ENCODE data around the gene ENPP1.
"Not testable (repeated sequence)": the region's sequence is repeated elsewhere in the genome, so short reads cannot be mapped to it uniquely, and the experiment has no call there.

Gene ENPP1

DNA sequence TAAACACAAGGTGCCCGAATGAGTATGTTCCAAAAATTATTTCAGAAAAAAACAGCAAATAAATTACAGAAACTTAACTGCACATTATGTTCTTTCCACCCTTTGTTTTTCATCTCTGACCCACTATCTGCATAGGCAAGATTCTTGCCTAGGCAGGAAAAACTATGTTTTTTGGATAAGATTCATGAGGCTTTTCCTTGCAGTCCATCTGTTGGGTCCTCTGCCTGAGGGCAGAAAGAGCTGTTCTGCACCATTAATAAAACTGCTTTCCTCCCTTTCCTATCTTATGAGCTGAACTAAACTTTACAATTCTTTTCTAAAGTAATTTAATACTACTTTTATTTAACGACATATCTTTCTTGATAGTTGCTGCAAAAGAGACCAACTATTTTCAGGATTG, 21.1 kb downstream of the ENPP1 start:
- no peak for DNase-seq (ENCODE audit: low read depth in 2 of 2)

- DNase-seq (ENCODE audit: low read depth in 2 of 2) = no peak
These were observed 23.6 kb downstream of the ENPP1 start for GRCh38 chr6:131831392-131831791.

GRCh38 chr6:131831886-131832285, 24.1 kb downstream of the ENPP1 start:
- DNase-seq (ENCODE audit: low read depth in 2 of 2) = no peak

GRCh38 chr6:131832363-131832762, 24.5 kb downstream of the ENPP1 start:
- DNase-seq (ENCODE audit: low read depth in 2 of 2) = no peak

GRCh38 chr6:131838051-131838450, 30.2 kb downstream of the ENPP1 start:
- DNase-seq (ENCODE audit: low read depth in 2 of 2) = no peak

- DNase-seq (ENCODE audit: low read depth in 2 of 2) = no peak
These were observed 31.6 kb downstream of the ENPP1 start for GRCh38 chr6:131839388-131839787.

GRCh38 chr6:131840441-131840840, 32.6 kb downstream of the ENPP1 start:
- DNase-seq (ENCODE audit: low read depth in 2 of 2) = no peak

DNA sequence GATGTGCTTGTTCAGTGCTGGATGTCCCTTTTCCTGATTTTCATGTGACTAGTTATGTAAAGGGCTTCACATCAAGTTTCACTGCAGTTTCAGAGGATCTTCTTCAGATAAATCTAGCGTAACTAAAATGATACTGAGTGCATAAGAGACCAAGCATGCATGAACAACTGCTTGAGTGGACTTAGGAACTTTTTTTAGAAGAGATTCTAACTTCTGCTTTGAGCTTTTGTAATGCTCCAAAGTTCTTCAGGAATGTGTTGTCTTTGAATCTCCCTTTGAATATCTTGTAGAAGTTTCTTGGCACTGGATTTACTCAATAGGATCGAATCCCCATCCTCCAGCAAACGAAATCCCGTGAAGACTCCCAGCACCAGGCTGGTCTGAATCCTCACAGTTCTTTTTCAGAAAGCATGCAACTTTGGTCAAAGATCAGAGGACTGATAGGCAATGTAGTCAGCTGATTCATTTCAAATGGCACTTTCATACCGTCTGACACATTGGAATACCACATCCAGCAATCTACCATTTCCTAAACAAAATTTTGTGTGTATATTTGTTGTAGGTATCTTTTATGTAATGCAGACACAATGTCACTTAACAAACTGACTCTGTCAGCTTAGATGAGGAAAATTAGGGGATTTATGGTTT, 33.2 kb downstream of the ENPP1 start:
- DNase-seq (ENCODE audit: low read depth in 2 of 2) = no peak

DNA sequence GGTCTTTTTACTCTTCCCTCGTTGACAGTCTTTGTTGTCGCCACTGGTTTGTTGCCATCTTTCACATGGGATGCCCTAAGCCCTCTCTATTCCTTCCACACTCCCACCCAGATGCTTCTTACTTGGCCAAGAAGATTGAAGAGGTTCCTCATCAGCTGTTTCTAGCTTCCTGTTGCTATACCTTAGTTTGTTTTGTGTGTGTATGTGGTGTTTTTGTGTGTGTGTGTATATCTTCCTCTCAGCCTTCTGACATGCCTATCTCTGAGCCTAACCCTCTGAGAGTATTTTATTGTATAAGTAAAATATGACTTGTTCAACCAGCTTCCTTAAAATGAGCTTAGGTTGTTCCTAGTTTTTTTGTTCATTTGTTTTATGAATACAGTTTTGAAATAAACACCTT, 35.9 kb downstream of the ENPP1 start:
- no peak for DNase-seq (ENCODE audit: low read depth in 2 of 2)

DNA sequence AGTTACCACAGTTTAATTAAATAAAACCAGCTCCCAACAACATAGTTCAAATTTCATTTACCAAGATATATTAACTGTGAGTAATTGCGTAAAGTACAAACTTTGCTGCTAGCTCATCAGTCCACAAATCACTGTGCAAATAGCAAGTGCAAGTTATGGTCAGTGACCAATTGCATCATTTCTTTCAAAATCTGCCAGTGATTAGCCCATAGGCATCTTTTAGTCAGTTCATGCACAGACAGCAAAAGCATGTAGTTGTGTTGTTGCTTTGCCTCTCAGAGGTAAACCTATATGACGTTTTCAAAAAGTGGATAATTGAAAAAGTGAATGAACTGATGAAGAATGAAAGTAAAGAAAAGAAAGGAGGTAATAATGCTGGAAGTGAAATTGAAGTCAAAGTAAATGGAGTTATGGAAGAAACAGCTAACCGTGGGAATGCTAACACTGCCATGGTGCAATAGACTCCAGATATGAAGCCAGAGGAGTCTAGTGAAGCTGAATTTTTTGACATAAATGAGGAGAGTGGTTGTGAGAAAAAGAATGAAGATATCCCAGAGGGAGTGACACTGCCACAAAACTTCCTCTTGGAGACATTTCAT, 36.5 kb downstream of the ENPP1 start:
- DNase-seq (ENCODE audit: low read depth in 2 of 2) = peak in 1 of 2 experiments; percentile 51

DNA sequence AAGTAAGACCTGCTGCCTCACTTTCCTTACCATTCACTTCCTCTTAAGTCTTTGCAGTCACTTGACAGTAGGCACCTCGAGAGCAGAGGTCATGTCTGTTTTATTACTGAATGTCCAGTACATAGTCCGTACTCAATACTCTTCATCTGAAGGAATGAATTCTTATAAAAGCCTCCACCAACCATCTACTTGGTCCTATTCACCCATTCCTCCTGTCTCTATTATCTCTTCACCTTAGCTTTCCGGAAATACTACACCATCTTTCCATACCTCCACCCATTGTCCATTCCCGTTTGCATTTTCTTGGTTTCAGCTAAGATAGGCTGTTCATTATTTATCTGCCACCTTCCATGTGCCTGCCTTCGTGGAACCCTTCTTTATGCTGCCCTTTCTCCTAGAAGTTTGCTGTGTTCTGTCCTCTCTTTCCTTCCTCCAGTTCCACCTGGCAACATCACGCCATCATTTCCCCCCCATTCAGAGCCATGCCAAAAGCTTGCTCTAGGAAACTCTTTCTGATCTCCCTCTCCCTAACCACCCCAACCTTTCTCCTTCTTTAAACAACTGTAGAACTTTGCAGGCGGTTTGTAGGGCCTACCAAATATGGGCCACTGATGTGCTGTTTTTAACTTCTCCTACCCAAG, 38.3 kb downstream of the ENPP1 start:
- no peak for DNase-seq (ENCODE audit: low read depth in 2 of 2)

- DNase-seq (ENCODE audit: low read depth in 2 of 2) = no peak
These were observed 39.1 kb downstream of the ENPP1 start for GRCh38 chr6:131846905-131847304.

DNA sequence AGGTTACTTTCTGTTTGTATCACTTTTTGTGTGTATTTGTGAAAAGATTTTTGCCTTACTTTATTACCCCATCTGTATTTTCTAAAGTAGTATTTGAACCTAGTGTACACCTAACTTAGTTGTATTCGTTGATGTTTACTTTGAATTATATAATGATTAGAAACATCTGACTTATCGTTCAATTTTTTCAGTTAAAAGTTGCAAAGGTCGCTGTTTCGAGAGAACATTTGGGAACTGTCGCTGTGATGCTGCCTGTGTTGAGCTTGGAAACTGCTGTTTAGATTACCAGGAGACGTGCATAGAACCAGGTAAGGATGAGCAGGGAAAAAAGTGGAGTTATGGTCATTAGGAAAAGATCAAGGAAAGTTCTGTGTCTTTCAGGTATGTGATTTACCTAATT, 42.0 kb downstream of the ENPP1 start:
- no peak for DNase-seq (ENCODE audit: low read depth in 2 of 2)

DNA sequence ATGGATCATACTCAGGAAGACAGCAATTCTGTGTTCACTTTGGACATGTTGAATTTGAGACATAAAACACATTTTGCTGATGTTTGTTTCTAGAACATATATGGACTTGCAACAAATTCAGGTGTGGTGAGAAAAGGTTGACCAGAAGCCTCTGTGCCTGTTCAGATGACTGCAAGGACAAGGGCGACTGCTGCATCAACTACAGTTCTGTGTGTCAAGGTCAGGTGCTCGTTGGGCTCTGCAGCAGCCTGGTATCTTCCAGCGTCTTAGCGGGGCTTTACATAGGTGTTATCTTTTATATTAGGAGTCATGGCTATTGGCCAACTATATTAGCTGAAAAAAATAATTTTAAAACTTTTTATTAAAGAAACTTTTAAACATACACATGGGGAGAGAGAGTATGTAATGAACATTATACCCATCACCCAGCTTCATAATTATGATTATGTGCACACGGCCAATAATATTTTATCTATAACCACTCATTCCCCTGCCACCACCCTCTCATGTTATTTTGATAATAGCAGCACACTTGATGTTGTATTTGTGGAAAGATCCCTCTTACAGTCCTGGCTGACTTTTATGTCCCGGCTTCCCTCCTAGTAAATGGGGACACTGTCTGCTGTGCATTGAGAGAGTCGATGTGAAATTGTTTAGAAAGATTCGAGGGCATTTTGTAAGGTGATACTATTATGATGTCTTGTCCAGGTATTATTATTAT, 43.4 kb downstream of the ENPP1 start:
- no peak for DNase-seq (ENCODE audit: low read depth in 2 of 2)

DNA sequence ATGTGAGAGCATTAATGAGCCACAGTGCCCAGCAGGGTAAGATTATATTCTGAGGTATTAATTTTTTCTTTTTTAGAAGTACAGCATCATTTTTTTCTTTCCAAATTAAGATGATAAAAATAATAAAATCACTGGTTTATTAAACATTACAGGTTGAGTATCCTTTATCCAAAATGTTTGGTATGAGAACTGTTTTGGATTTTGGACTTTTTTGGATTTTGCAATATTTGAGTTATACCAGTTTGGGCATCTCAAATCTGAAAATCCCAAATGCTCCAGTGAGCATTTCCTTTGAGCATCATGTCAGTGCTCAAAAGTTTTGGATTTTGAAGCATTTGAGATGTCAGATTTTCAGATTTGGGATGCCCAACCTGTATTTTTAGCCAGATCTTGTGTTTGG, 44.4 kb downstream of the ENPP1 start:
- DNase-seq (ENCODE audit: low read depth in 2 of 2) = no peak

- no peak for DNase-seq (ENCODE audit: low read depth in 2 of 2)
These were observed 47.0 kb downstream of the ENPP1 start for GRCh38 chr6:131854803-131855202.

DNA sequence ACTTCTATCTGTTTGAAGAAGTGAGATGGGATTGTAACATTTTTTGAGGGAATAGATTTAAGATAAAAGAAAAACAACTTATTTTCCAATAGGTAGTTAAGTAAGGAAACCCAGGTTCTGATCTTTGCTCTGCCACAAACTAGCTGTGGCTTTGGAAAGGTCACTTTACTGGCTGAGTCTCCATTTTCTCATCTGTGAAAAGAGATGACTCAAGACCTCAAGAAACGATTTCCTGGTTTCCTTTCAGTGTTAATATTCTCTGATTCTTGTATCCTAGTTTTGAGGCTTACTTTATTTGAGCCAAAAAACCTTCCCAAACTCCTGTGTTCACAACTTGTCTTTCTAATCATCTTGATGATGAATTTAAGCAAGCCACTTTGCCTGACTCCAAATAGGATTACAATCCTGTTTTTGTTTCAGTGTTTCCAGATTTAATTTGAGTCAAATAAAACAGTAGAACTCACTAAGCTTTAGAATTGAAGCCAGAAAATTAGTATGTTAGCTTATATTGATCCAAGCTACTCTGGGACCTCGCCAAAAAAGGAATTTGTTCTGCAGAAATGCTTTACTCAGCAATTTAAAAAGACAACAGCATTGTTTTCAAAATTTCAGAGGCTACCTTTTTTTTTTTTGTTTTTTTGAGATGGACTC, 51.1 kb downstream of the ENPP1 start:
- no peak for DNase-seq (ENCODE audit: low read depth in 2 of 2)

- DNase-seq (ENCODE audit: low read depth in 2 of 2) = not testable (repeated sequence)
These were observed 51.8 kb downstream of the ENPP1 start for GRCh38 chr6:131859658-131860057.

DNA sequence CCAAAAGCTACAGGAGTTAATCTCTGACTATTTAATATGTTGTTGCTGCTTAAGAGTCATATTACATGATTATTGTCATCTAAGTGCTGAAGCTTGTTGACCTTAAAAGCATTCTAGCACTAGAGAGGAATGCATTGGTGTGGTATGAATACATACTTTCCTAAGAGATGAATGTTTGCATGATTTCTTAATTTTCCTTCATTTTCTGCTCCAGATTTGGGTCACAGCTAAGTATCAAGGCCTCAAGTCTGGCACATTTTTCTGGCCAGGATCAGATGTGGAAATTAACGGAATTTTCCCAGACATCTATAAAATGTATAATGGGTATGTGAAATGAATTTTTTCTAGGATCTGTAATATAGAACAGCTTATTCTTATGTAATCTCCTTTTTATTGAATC, 53.6 kb downstream of the ENPP1 start:
- peak; percentile 75 to 77 for DNase-seq (ENCODE audit: low read depth in 2 of 2)

DNA sequence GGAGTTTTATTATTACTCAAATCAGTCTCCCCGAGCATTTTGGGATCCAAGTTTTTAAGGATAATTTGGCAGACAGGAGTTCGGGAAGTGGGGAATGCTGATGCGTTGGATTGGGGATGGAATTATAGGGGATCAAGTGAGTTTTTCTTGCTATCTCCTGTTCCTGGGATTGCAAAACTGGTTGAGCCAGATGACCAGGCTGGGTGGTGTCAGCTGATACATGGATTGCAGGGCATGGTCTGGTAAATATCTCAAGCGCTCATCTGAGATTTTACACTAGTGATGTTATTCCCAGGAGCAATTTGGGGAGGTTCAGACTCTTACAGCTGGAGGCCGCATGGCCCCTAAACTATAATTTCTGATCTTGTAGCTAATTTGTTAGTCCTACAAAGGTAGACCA, 54.7 kb downstream of the ENPP1 start:
- no peak for DNase-seq (ENCODE audit: low read depth in 2 of 2)

- no peak for DNase-seq (ENCODE audit: low read depth in 2 of 2)
These were observed 59.9 kb downstream of the ENPP1 start for GRCh38 chr6:131867744-131868143.

DNA sequence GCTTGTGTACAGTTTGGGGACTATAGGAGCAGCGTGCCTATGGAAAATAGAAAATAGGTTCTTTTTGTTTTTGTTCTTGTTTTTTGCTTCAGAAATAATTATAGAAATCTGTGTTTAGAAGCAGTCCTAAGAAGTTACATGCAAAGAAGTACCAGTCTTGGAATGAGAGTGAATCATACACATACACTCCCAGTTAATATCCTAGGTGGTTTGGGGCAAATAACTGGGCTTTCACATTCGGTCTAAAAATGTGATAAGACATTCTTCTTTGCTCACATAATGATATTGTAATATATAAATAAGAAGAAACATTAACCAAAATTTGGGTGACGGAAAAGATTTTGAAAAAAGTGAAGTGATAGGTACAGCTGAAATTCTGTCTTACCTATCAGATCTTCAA, 61.0 kb downstream of the ENPP1 start:
- DNase-seq (ENCODE audit: low read depth in 2 of 2) = no peak

Data from fibroblast of skin of left quadriceps (primary cell).